K562 (cell line): Measurements from ENCODE around the gene HECW1. TPM values are rescaled to one million over a fixed set of nuclear protein-coding genes. Genes with fewer than 3 reads are reported as not detected.

Experiments used
- ATAC-seq: fragments of 200-7000 bp; cut with Tn5 transposase; 3 replicates; pipeline ENCODE4 v1.9.1; 2020; ENCODE audit warnings: moderate library complexity
- BruUV-seq: library from RNA; stranded (reverse); fragments of 400-500 nt; replicated peaks from 2 replicates; lab custom pipeline; 2021; lab: Mats Ljungman, UMichigan
- CTCF ChIA-PET: fragments of 300-600 bp; formaldehyde crosslinking; extraction: SDS; loops from one replicate; lab custom pipeline; 2021; ENCODE audit warnings: low intra/inter-chr PET ratio; lab: Yijun Ruan, JAX
- POLR2A ChIA-PET: fragments of 300-600, 350-650 bp; sonication (Branson Sonifier 250); formaldehyde crosslinking; extraction: SDS; loops from one replicate; lab custom pipeline; 2021; ENCODE audit warnings: antibody characterized with exemption, inconsistent platforms; lab: Yijun Ruan, JAX
- DNase-seq, 4 experiments: peaks; one replicate each; pipeline versions ENCODE4 v3.0.0 to v3.0.0-alpha.2; 2011 to 2018; ENCODE audit warnings: low spot score in 3 of 4, mixed read lengths in 3 of 4; ENCODE audit errors: extremely low read depth in 1 of 4
- FAIRE-seq: peaks from 2 replicates; lab custom pipeline; 2011; peaks lifted over from hg19 to GRCh38; lab: Jason Lieb, UNC
- H2AFZ ChIP-seq: 2 replicates; pipeline ENCODE4 v1.6.0; 2011; ENCODE audit warnings: low read depth, low read length, control low read depth, inconsistent platforms
- H3K27ac ChIP-seq: fragments of 200-600 bp; 3 replicates; pipeline ENCODE4 v1.8.0; 2011; ENCODE audit warnings: low read depth, mild to moderate bottlenecking, control low read depth, inconsistent platforms, low read length, moderate library complexity, mixed read lengths; ENCODE audit errors: extremely low read depth
- H3K27me3 ChIP-seq, 2 experiments: fragments of 300-600 bp in 1 of 2; 2 replicates in 1 of 2; 3 replicates in 1 of 2; pipeline versions ENCODE4 v1.6.0 to v1.8.0; 2011; ENCODE audit warnings: inconsistent platforms in 2 of 2, low read length in 2 of 2, mild to moderate bottlenecking in 1 of 2, mixed read lengths in 1 of 2, moderate library complexity in 1 of 2; ENCODE audit not compliant: control insufficient read depth in 2 of 2, insufficient read depth in 2 of 2
- H3K36me3 ChIP-seq: fragments of 300-600 bp; 3 replicates; pipeline ENCODE4 v1.8.0; 2011; ENCODE audit warnings: mild to moderate bottlenecking, low read length, inconsistent platforms; ENCODE audit not compliant: control insufficient read depth, insufficient read depth
- H3K4me1 ChIP-seq, 2 experiments: fragments of 200-600 bp in 1 of 2; replicated peaks in 1 of 2; 2 replicates in 1 of 2; 3 replicates in 1 of 2; pipeline versions ENCODE4 v1.5.1 to v1.8.0; 2011; ENCODE audit warnings: inconsistent platforms in 2 of 2, low read length in 2 of 2, mild to moderate bottlenecking in 1 of 2, mixed read lengths in 1 of 2, moderate library complexity in 1 of 2; ENCODE audit not compliant: control insufficient read depth in 2 of 2, insufficient read depth in 2 of 2
- H3K4me2 ChIP-seq: 2 replicates; pipeline ENCODE4 v1.6.1; 2011; ENCODE audit warnings: low read length, control low read depth, inconsistent platforms, mixed read lengths; ENCODE audit not compliant: insufficient read depth
- H3K4me3 ChIP-seq: fragments of 200-600 bp; sonication (generic), shearing (Covaris generic); 2 replicates; pipeline ENCODE4 v1.5.1; 2016; ENCODE audit warnings: control low read depth, inconsistent platforms
- H3K79me2 ChIP-seq: fragments of 200-600 bp; 3 replicates; pipeline ENCODE4 v1.8.0; 2011; ENCODE audit warnings: low read length, inconsistent platforms; ENCODE audit not compliant: control insufficient read depth, insufficient read depth
- H3K9ac ChIP-seq, 2 experiments: 2 replicates each; pipeline versions ENCODE4 v1.6.0 to v1.6.1; 2011; ENCODE audit warnings: low read depth in 2 of 2, low read length in 2 of 2, control low read depth in 1 of 2, inconsistent platforms in 1 of 2, mild to moderate bottlenecking in 1 of 2, mixed read lengths in 1 of 2; ENCODE audit not compliant: insufficient read depth in 1 of 2
- H3K9me1 ChIP-seq: one replicate; pipeline ENCODE4 v1.6.0; 2011; ENCODE audit warnings: inconsistent platforms, mild to moderate bottlenecking, low read length, moderate library complexity; ENCODE audit not compliant: control insufficient read depth, insufficient read depth
- H3K9me3 ChIP-seq: replicated peaks from 2 replicates; pipeline ENCODE4 v1.5.1; 2011; ENCODE audit warnings: low read depth, low read length, inconsistent platforms; ENCODE audit not compliant: control insufficient read depth, insufficient read depth
- H4K20me1 ChIP-seq: replicated peaks from 2 replicates; pipeline ENCODE4 v1.6.1; 2011; ENCODE audit warnings: low read length, inconsistent platforms, mixed read lengths; ENCODE audit not compliant: control insufficient read depth, insufficient read depth
- ARID1B ChIP-seq: fragments of 450-650 bp; IDR thresholded peaks from 2 replicates; pipeline ENCODE4 v1.6.1; 2016; ENCODE audit warnings: antibody characterized with exemption, mild to moderate bottlenecking, inconsistent platforms
- FOSL1 ChIP-seq: fragments of 200-800 bp; sonication (Bioruptor generic); conservative IDR thresholded peaks from 2 replicates; pipeline ENCODE4 v1.6.1; 2016; ENCODE audit warnings: missing genetic modification characterization, missing compliant biosample characterization
- HLTF ChIP-seq: fragments of 450-650 bp; IDR thresholded peaks from 2 replicates; pipeline ENCODE4 v1.6.1; 2016
- JUNB ChIP-seq: fragments of 450-650 bp; formaldehyde crosslinking; conservative IDR thresholded peaks from 2 replicates; pipeline ENCODE4 v1.4.0; 2020; ENCODE audit warnings: mild to moderate bottlenecking
- PHF8 ChIP-seq: fragments of 200-600 bp; sonication (generic); IDR thresholded peaks from 2 replicates; pipeline ENCODE4 v1.6.1; 2012; ENCODE audit warnings: mixed run types, mild to moderate bottlenecking, inconsistent platforms, low read length, moderate library complexity, borderline replicate concordance
- RERE ChIP-seq: sonication (generic); formaldehyde crosslinking; IDR thresholded peaks from 2 replicates; pipeline ENCODE4 v1.8.0; 2023; ENCODE audit warnings: missing genetic modification reagents, mild to moderate bottlenecking, borderline replicate concordance
- SREBF2 ChIP-seq: sonication (generic); formaldehyde crosslinking; IDR thresholded peaks from 2 replicates; pipeline ENCODE4 v1.4.0; 2020; ENCODE audit warnings: mild to moderate bottlenecking, missing genetic modification reagents
- ZKSCAN8 ChIP-seq: fragments of 200-800 bp; sonication (Bioruptor generic); IDR thresholded peaks from 2 replicates; pipeline ENCODE4 v1.6.1; 2016; ENCODE audit warnings: missing genetic modification characterization, missing compliant biosample characterization
- WGBS: fragments of 100-300 bp; shearing (Covaris generic); methylation state at CpG from one replicate; pipeline ENCODE4 v1.1.6; 2016; ENCODE audit warnings: low coverage, mixed read lengths; ENCODE audit not compliant: insufficient coverage; ENCODE audit errors: missing lambda C conversion rate; 5-methylcytosine and 5-hydroxymethylcytosine counted together
- in situ Hi-C: fragments of 300-500 bp; cut with MboI; formaldehyde crosslinking; loops from 4 replicates; pipeline ENCODE4 v1.15.0; 2018; ENCODE audit warnings: inconsistent platforms, mixed read lengths
- intact Hi-C: fragments of 100-400 bp; cut with micrococcal nuclease; formaldehyde crosslinking; loops from 2 replicates; pipeline ENCODE4 v1.14.2; 2022
- polyA plus RNA-seq, 8 experiments: library from polyadenylated mRNA; depleted of rRNA in 4 of 8; stranded (reverse) in 5 of 8; unstranded in 3 of 8; fragments of >200 nt; fragmentation: Nextera tagmentation in 2 of 8; fragmentation: Illumina TruSeq in 1 of 8; extraction: Ambion mirVana in 2 of 8; extraction: Trizol in 1 of 8; gene quantifications; 2 replicates each; pipeline versions ENCODE4 v1.2.1 to v1.2.3, GENCODE V29; 2011 to 2014; ENCODE audit warnings: inconsistent platforms in 1 of 8, missing spikeins in 1 of 8
- total RNA-seq, 7 experiments: library from RNA; depleted of rRNA in 6 of 7; stranded (reverse); fragments of >200 nt in 6 of 7; fragmentation: Illumina TruSeq in 2 of 7; extraction: Trizol in 2 of 7; gene quantifications; 2 replicates each; pipeline versions ENCODE4 v1.2.1 to v1.2.3, GENCODE V29; 2011 to 2021; ENCODE audit warnings: low replicate concordance in 1 of 7

HECW1 gene
- total and polyA plus RNA-seq, 9 of the 15 experiments (the other 6 are each of a cell fraction or from before 2014, with no cell fraction given) = 0.07 to 0.31 (median 0.13) TPM; not detected in 4

- TF ChIP-seq FOSL1 (tag) = peak; percentile 47; the same call in 1 of the 2 replicates
- TF ChIP-seq SREBF2 (CRISPR knock-in tag) = no peak
- ATAC-seq (no peak), FAIRE-seq (no peak), DNase-seq (no peak)
- H3K4me1 ChIP-seq = no peaks in the 10 kb centered on the region
- no peaks in the 10 kb centered on the region for H3K79me2 ChIP-seq
- intact Hi-C loops (no loop called here), in situ Hi-C loops (no loop called here)
- H3K9me3 ChIP-seq = no peaks in the 10 kb centered on the region
- ChIA-PET CTCF (no interaction called here), POLR2A (interaction anchor here (1.2 kb wide), 1 partner anchor 17 kb away, joined by 3 read pairs; no protein-coding TSS in a partner anchor)
- no peak overlapping the region for H3K4me2 ChIP-seq
- no peaks in the 10 kb centered on the region for H3K36me3 ChIP-seq
- WGBS = under 1% methylated on average over 8 of the region's 8 CpGs
- H4K20me1 ChIP-seq = no peaks in the 10 kb centered on the region
- BruUV-seq = no TSS peak
- H3K27ac ChIP-seq = no peak overlapping the region
- no peak overlapping the region for H3K4me3 ChIP-seq
- H3K9ac ChIP-seq = no peak overlapping the region
- H3K9me1 ChIP-seq = no peaks in the 10 kb centered on the region
- peaks cover 10 to 38% of the 10 kb centered on the region in 2 experiments; a peak in 4 of 5 replicates for H3K27me3 ChIP-seq
- no peak overlapping the region for H2AFZ ChIP-seq
These were observed 87.1 kb downstream of the HECW1 start for GRCh38 chr7:43199371-43200160.

DNA sequence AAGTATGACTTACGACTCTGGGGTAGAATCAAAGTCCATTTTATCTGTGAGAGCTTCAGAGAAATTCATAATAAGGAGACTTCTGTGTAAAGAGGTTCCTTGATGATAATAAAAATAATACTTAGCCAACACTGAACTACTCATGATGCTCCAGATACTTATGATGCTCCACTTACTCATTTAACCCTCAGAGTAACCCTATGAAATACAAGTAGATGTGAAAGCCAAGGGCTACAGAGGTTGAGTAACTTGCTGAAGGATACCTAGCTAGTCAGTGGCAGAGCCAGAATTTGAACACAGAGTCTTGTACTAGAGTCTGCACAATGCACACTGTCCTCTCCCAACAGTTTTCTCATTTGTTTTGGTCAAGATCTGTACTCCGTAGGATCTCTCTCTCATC lies 89.5 kb downstream of the HECW1 start:
- no peak for ATAC-seq
- POLR2A ChIA-PET = interaction anchor here (0.6 kb wide), 1 partner anchor 14 kb away, joined by 3 read pairs; no protein-coding TSS in a partner anchor
- no peaks in the 10 kb centered on the region for H3K9me1 ChIP-seq
- TF ChIP-seq ARID1B (no peak), PHF8 (no peak), JUNB (CRISPR knock-in tag) (no peak), ZKSCAN8 (CRISPR knock-in tag) (no peak), HLTF (no peak), RERE (CRISPR knock-in tag) (no peak)

More for the DNA sequence above, 89.5 kb downstream of the HECW1 start:
- no peak overlapping the region for H3K4me2 ChIP-seq
- no peaks in the 10 kb centered on the region for H3K36me3 ChIP-seq
- CTCF ChIA-PET = no interaction called here
- in situ Hi-C loops (no loop called here), intact Hi-C loops (no loop called here)
- 0% methylated on average over 2 of the region's 2 CpGs for WGBS
- no peaks in the 10 kb centered on the region for H3K9me3 ChIP-seq
- H3K27ac ChIP-seq = no peak overlapping the region
- H3K9ac ChIP-seq = no peak overlapping the region
- FAIRE-seq (no peak), DNase-seq (no peak)
- peaks cover 16 to 41% of the 10 kb centered on the region in 2 experiments; a peak in 4 of 5 replicates for H3K27me3 ChIP-seq
- H3K79me2 ChIP-seq = no peaks in the 10 kb centered on the region
- no peaks in the 10 kb centered on the region for H3K4me1 ChIP-seq
- H3K4me3 ChIP-seq = no peak overlapping the region
- BruUV-seq = no TSS peak
- no peak overlapping the region for H2AFZ ChIP-seq
- no peaks in the 10 kb centered on the region for H4K20me1 ChIP-seq
